Common myeloid progenitor, CD34-positive (primary cell): Measurements from ENCODE around the gene MGMT.

ENCODE experiments used
- CTCF ChIA-PET: fragments of 350-600 bp; sonication (Branson Sonifier 250); formaldehyde crosslinking; loops from one replicate; lab custom pipeline; 2021; ENCODE audit warnings: antibody characterized with exemption; lab: Charles Lee
- POLR2A ChIA-PET: fragments of 350-600 bp; sonication (Branson Sonifier 250); formaldehyde crosslinking; loops from one replicate; lab custom pipeline; 2021; ENCODE audit warnings: antibody characterized with exemption; lab: Charles Lee
- DNase-seq, 3 donors: peaks; one replicate each; pipeline versions ENCODE4 v3.0.0 to v3.0.0-alpha.2; 2013
- H3K27ac ChIP-seq, 2 experiments: 1 replicate in 1 of 2; 2 replicates in 1 of 2; pipeline ENCODE4 v1.7.0; 2013; ENCODE audit warnings: inconsistent platforms in 2 of 2, low read length in 2 of 2, mild to moderate bottlenecking in 2 of 2, low read depth in 1 of 2, moderate library complexity in 1 of 2; ENCODE audit not compliant: severe bottlenecking in 2 of 2, insufficient read depth in 1 of 2, poor library complexity in 1 of 2
- H3K27me3 ChIP-seq, 5 experiments: replicated peaks in 2 of 5; 1 replicate in 3 of 5; 2 replicates in 2 of 5; pipeline versions ENCODE4 v1.6.1 to v1.7.0; 2013; ENCODE audit warnings: low read length in 4 of 5, mild to moderate bottlenecking in 2 of 5, moderate library complexity in 2 of 5, inconsistent platforms in 1 of 5; ENCODE audit not compliant: insufficient read depth in 5 of 5, control insufficient read depth in 4 of 5
- H3K36me3 ChIP-seq, 4 experiments: 1 replicate in 2 of 4; 2 replicates in 2 of 4; pipeline versions ENCODE4 v1.6.1 to v1.7.0; 2013; ENCODE audit warnings: low read length in 3 of 4, control low read depth in 1 of 4, mild to moderate bottlenecking in 1 of 4; ENCODE audit not compliant: control insufficient read depth in 4 of 4, insufficient read depth in 4 of 4
- H3K4me1 ChIP-seq, 4 experiments: 1 replicate in 3 of 4; 2 replicates in 1 of 4; pipeline versions ENCODE4 v1.6.1 to v1.7.1; 2013; ENCODE audit warnings: low read length in 3 of 4, mild to moderate bottlenecking in 3 of 4, control low read depth in 1 of 4, inconsistent platforms in 1 of 4, moderate library complexity in 1 of 4; ENCODE audit not compliant: control insufficient read depth in 4 of 4, insufficient read depth in 4 of 4; ENCODE audit errors: control extremely low read depth in 1 of 4
- H3K4me3 ChIP-seq, 7 experiments: 1 replicate in 4 of 7; 2 replicates in 3 of 7; pipeline versions ENCODE4 v1.5.1 to v1.7.0; 2013; ENCODE audit warnings: mild to moderate bottlenecking in 7 of 7, low read length in 6 of 7, moderate library complexity in 6 of 7, inconsistent platforms in 2 of 7, low read depth in 2 of 7, control low read depth in 1 of 7; ENCODE audit not compliant: insufficient read depth in 4 of 7, control insufficient read depth in 1 of 7; ENCODE audit errors: extremely low read depth in 1 of 7
- H3K9me3 ChIP-seq, 5 experiments: 1 replicate in 4 of 5; 2 replicates in 1 of 5; pipeline versions ENCODE4 v1.6.1 to v1.7.1; 2013; ENCODE audit warnings: low read length in 4 of 5, mild to moderate bottlenecking in 2 of 5, inconsistent platforms in 1 of 5, low read depth in 1 of 5, moderate library complexity in 1 of 5; ENCODE audit not compliant: control insufficient read depth in 4 of 5, insufficient read depth in 2 of 5; ENCODE audit errors: control extremely low read depth in 1 of 5
- WGBS: methylation state at CpG from one replicate; pipeline ENCODE4 v1.1.5; 2013; ENCODE audit not compliant: insufficient coverage; 5-methylcytosine and 5-hydroxymethylcytosine counted together

The MGMT gene

GRCh38 chr10:129537151-129537550, 70.1 kb downstream of the MGMT start:
- H3K9me3 ChIP-seq, result peaks cover 0 to 2% (median 0%) of the 10 kb centered on the region in 5 experiments
- no peaks in the 10 kb centered on the region for H3K27me3 ChIP-seq
- H3K4me3 ChIP-seq, result no peak overlapping the region
- no peak overlapping the region for H3K27ac ChIP-seq
- no peak for DNase-seq
- H3K36me3 ChIP-seq, result peaks cover 0 to 16% (median 6%) of the 10 kb centered on the region in 4 experiments
- CTCF ChIA-PET, result no interaction called here
- H3K4me1 ChIP-seq, result peaks cover 0 to 21% (median 15%) of the 10 kb centered on the region in 4 experiments
- WGBS, result 97% methylated on average over 5 of the region's 6 CpGs
- POLR2A ChIA-PET, result no interaction called here

GRCh38 chr10:129538236-129538635, 71.2 kb downstream of the MGMT start:
- no peak for DNase-seq

GRCh38 chr10:129541200-129541599, 74.2 kb downstream of the MGMT start:
- H3K4me1 ChIP-seq, result no peaks in the 10 kb centered on the region
- no peak overlapping the region for H3K4me3 ChIP-seq
- no peak for DNase-seq
- CTCF ChIA-PET, result no interaction called here
- no peak overlapping the region for H3K27ac ChIP-seq
- H3K36me3 ChIP-seq, result peaks cover 0 to 15% (median 7%) of the 10 kb centered on the region in 4 experiments
- H3K9me3 ChIP-seq, result no peaks in the 10 kb centered on the region
- POLR2A ChIA-PET, result interaction anchor here (1.2 kb wide), 1 partner anchor 37 kb away, joined by 3 read pairs; no protein-coding TSS in a partner anchor
- no peaks in the 10 kb centered on the region for H3K27me3 ChIP-seq
- 98% methylated on average over 8 of the region's 9 CpGs for WGBS

More at GRCh38 chr10:129538236-129538635, 71.2 kb downstream of the MGMT start:
- H3K4me1 ChIP-seq, result peaks cover 0 to 10% (median 4%) of the 10 kb centered on the region in 4 experiments
- no peak overlapping the region for H3K27ac ChIP-seq
- CTCF ChIA-PET, result no interaction called here
- 85% methylated on average over 2 of the region's 2 CpGs for WGBS
- H3K4me3 ChIP-seq, result no peak overlapping the region
- POLR2A ChIA-PET, result no interaction called here
- H3K27me3 ChIP-seq, result no peaks in the 10 kb centered on the region
- H3K36me3 ChIP-seq, result peaks cover 0 to 16% (median 6%) of the 10 kb centered on the region in 4 experiments
- H3K9me3 ChIP-seq, result peaks cover 0 to 2% (median 0%) of the 10 kb centered on the region in 5 experiments

GRCh38 chr10:129541748-129542487, 74.9 kb downstream of the MGMT start:
- H3K36me3 ChIP-seq, result peaks cover 0 to 10% (median 3%) of the 10 kb centered on the region in 4 experiments
- DNase-seq, result no peak
- over 99% methylated on average over 21 of the region's 21 CpGs for whole genome bisulfite sequencing
- no peak overlapping the region for H3K27ac ChIP-seq
- no peaks in the 10 kb centered on the region for H3K4me1 ChIP-seq
- H3K9me3 ChIP-seq, result no peaks in the 10 kb centered on the region
- H3K4me3 ChIP-seq, result no peak overlapping the region
- POLR2A ChIA-PET, result no interaction called here
- H3K27me3 ChIP-seq, result no peaks in the 10 kb centered on the region
- CTCF ChIA-PET, result no interaction called here

GRCh38 chr10:129542589-129542988, 75.5 kb downstream of the MGMT start:
- Histone ChIP-seq H3K9me3 (no peaks in the 10 kb centered on the region), H3K27me3 (no peaks in the 10 kb centered on the region), H3K27ac (no peak overlapping the region), H3K4me1 (no peaks in the 10 kb centered on the region), H3K36me3 (peaks cover 0 to 7% (median 3%) of the 10 kb centered on the region in 4 experiments), H3K4me3 (no peak overlapping the region)
- ChIA-PET POLR2A (no interaction called here), CTCF (no interaction called here)
- WGBS, result 93% methylated on average over 7 of the region's 10 CpGs
- DNase-seq, result no peak

GRCh38 chr10:129544205-129545202, 77.5 kb downstream of the MGMT start:
- Histone ChIP-seq H3K27ac (no peak overlapping the region), H3K4me3 (no peak overlapping the region), H3K4me1 (no peaks in the 10 kb centered on the region), H3K36me3 (peaks cover 0 to 4% (median under 1%) of the 10 kb centered on the region in 4 experiments), H3K9me3 (no peaks in the 10 kb centered on the region), H3K27me3 (no peaks in the 10 kb centered on the region)
- ChIA-PET POLR2A (no interaction called here), CTCF (interaction anchor here (0.6 to 1.2 kb wide), 2 partner anchors 9 to 539 kb away, joined by 3 read pairs; no protein-coding TSS in a partner anchor)
- DNase-seq, result no peak
- WGBS, result 98% methylated on average over 20 of the region's 23 CpGs
